Neural cell (in vitro differentiated cells): ENCODE results near the gene APH1B. TPM values are rescaled to one million over a fixed set of nuclear protein-coding genes. Genes with fewer than 3 reads are reported as not detected.

Experiments used
- H2AFZ ChIP-seq: fragments of 200-600, 300-800 bp; sonication (generic), shearing (Covaris generic); 2 replicates; pipeline ENCODE4 v1.6.0; 2014; ENCODE audit warnings: low read depth, mild to moderate bottlenecking, antibody characterized with exemption, low read length, moderate library complexity
- H3F3A ChIP-seq: fragments of 200-600 bp; shearing (Covaris generic); 2 replicates; pipeline ENCODE4 v1.6.1; 2016; ENCODE audit warnings: mild to moderate bottlenecking, moderate library complexity, mixed read lengths, antibody characterized with exemption, low read length; ENCODE audit not compliant: insufficient read depth, poor library complexity, severe bottlenecking
- H3K27ac ChIP-seq: fragments of 200-600, 300-800 bp; sonication (generic), shearing (Covaris generic); 2 replicates; pipeline ENCODE4 v1.5.1; 2014; ENCODE audit warnings: mild to moderate bottlenecking, low read length, moderate library complexity
- H3K27me3 ChIP-seq: fragments of 300-800, 200-600 bp; sonication (generic), shearing (Covaris generic); 2 replicates; pipeline ENCODE4 v1.6.0; 2014; ENCODE audit warnings: mild to moderate bottlenecking, low read depth, low read length, moderate library complexity; ENCODE audit not compliant: insufficient read depth
- H3K36me3 ChIP-seq: fragments of 300-800, 200-600 bp; sonication (generic), shearing (Covaris generic); 2 replicates; pipeline ENCODE4 v1.5.1; 2014; ENCODE audit warnings: mild to moderate bottlenecking, antibody characterized with exemption, low read length, moderate library complexity; ENCODE audit not compliant: insufficient read depth
- H3K4me2 ChIP-seq: fragments of 300-800, 200-600 bp; sonication (generic), shearing (Covaris generic); 2 replicates; pipeline ENCODE4 v1.6.0; 2014; ENCODE audit warnings: mild to moderate bottlenecking, low read length
- H3K4me3 ChIP-seq: fragments of 300-800, 200-600 bp; sonication (generic), shearing (Covaris generic); 2 replicates; pipeline ENCODE4 v1.5.1; 2014; ENCODE audit warnings: mild to moderate bottlenecking, low read length, moderate library complexity
- H3K79me2 ChIP-seq: fragments of 200-600 bp; shearing (Covaris generic); replicated peaks from 2 replicates; pipeline ENCODE4 v1.6.0; 2014; ENCODE audit warnings: mild to moderate bottlenecking, low read length, moderate library complexity; ENCODE audit not compliant: insufficient read depth
- H3K9ac ChIP-seq: fragments of 300-800, 200-600 bp; sonication (generic), shearing (Covaris generic); 2 replicates; pipeline ENCODE4 v1.6.1; 2016; ENCODE audit warnings: mild to moderate bottlenecking, low read length, mixed read lengths
- H3K9me2 ChIP-seq: fragments of 200-600 bp; shearing (Covaris generic); 2 replicates; pipeline ENCODE4 v1.6.1; 2016; ENCODE audit warnings: mild to moderate bottlenecking, low read length, mixed read lengths; ENCODE audit not compliant: insufficient read depth
- H3K9me3 ChIP-seq: fragments of 200-600, 300-800 bp; sonication (generic), shearing (Covaris generic); 2 replicates; pipeline ENCODE4 v1.6.1; 2016; ENCODE audit warnings: mild to moderate bottlenecking, mixed run types, low read length, moderate library complexity, mixed read lengths
- H4K20me1 ChIP-seq: fragments of 200-600 bp; shearing (Covaris generic); 2 replicates; pipeline ENCODE4 v1.6.1; 2016; ENCODE audit warnings: mild to moderate bottlenecking, mixed run types; ENCODE audit not compliant: insufficient read depth
- CTCF ChIP-seq: fragments of 450-650 bp; IDR thresholded peaks from 2 replicates; pipeline ENCODE4 v1.5.1; 2014; ENCODE audit warnings: antibody characterized with exemption, mild to moderate bottlenecking, moderate library complexity; ENCODE audit not compliant: poor library complexity, severe bottlenecking
- EP300 ChIP-seq: fragments of 450-650 bp; conservative IDR thresholded peaks from 2 replicates; pipeline ENCODE4 v1.6.1; 2014; ENCODE audit warnings: antibody characterized with exemption, mild to moderate bottlenecking, moderate library complexity; ENCODE audit not compliant: poor library complexity, severe bottlenecking
- RAD21 ChIP-seq: fragments of 450-650 bp; conservative IDR thresholded peaks from 2 replicates; pipeline ENCODE4 v1.6.1; 2014; ENCODE audit warnings: antibody characterized with exemption, mild to moderate bottlenecking, moderate library complexity
- REST ChIP-seq: IDR thresholded peaks from 2 replicates; pipeline ENCODE4 v1.6.1; 2012; ENCODE audit warnings: borderline replicate concordance
- SMC3 ChIP-seq: fragments of 450-650 bp; conservative IDR thresholded peaks from 2 replicates; pipeline ENCODE4 v1.6.1; 2014; ENCODE audit warnings: antibody characterized with exemption, mild to moderate bottlenecking, moderate library complexity; ENCODE audit not compliant: poor library complexity
- TAF1 ChIP-seq: IDR thresholded peaks from 2 replicates; pipeline ENCODE4 v1.6.1; 2012; ENCODE audit warnings: low read depth
- polyA plus RNA-seq: library from polyadenylated mRNA; depleted of rRNA; stranded (reverse); fragments of >200 nt; gene quantifications from 2 replicates; pipeline ENCODE4 v1.2.3, GENCODE V29; 2014

Gene APH1B
- polyA plus RNA-seq, 1 donor from 2014 or later, result 14.6 TPM

- Histone ChIP-seq H3K9ac (no peak overlapping the region), H3K4me2 (no peak overlapping the region), H3K79me2 (no peaks in the 10 kb centered on the region), H4K20me1 (no peaks in the 10 kb centered on the region), H3K27ac (no peak overlapping the region), H3K9me3 (no peaks in the 10 kb centered on the region), H3K9me2 (no peaks in the 10 kb centered on the region), H3K36me3 (peaks cover 6% of the 10 kb centered on the region), H3F3A (peaks cover 2% of the 10 kb centered on the region), H3K27me3 (no peaks in the 10 kb centered on the region), H3K4me3 (no peak overlapping the region), H2AFZ (no peak overlapping the region)
- TF ChIP-seq REST, result no peak
- no peak for TF ChIP-seq SMC3
- TF ChIP-seq EP300, result no peak
Measured at GRCh38 chr15:63258658-63259057, 18.7 kb upstream of the APH1B start.

- H4K20me1 ChIP-seq, result no peaks in the 10 kb centered on the region
- TF ChIP-seq RAD21 (no peak), REST (no peak), CTCF (no peak), TAF1 (no peak)
- H3K4me2 ChIP-seq, result no peak overlapping the region
- peaks cover 4% of the 10 kb centered on the region for H3F3A ChIP-seq
- no peak overlapping the region for H3K27ac ChIP-seq
- H2AFZ ChIP-seq, result no peak overlapping the region
- H3K9me2 ChIP-seq, result no peaks in the 10 kb centered on the region
- no peak overlapping the region for H3K4me3 ChIP-seq
- no peaks in the 10 kb centered on the region for H3K9me3 ChIP-seq
- H3K36me3 ChIP-seq, result peaks cover 6% of the 10 kb centered on the region
- H3K9ac ChIP-seq, result no peak overlapping the region
- H3K27me3 ChIP-seq, result no peaks in the 10 kb centered on the region
- H3K79me2 ChIP-seq, result no peaks in the 10 kb centered on the region
Measured at GRCh38 chr15:63260791-63261190, 16.6 kb upstream of the APH1B start.
